ENCODE measurements around the gene RSPH3.
"Not testable (repeated sequence)": the region's sequence is repeated elsewhere in the genome, so short reads cannot be mapped to it uniquely, and the experiment has no call there.

The RSPH3 gene

GRCh38 chr6:158996856-158997255 is 3.1 kb downstream of the RSPH3 start:
- Histone ChIP-seq H3K36me3 (ENCODE audit: insufficient read depth, low read length) (no peaks in the 10 kb centered on the region), H3K27me3 (ENCODE audit: control insufficient read depth, insufficient read depth, low read length) (no peaks in the 10 kb centered on the region), H3K9me3 (replicated peaks; ENCODE audit: low read length) (no peaks in the 10 kb centered on the region), H3K4me2 (ENCODE audit: low read length) (no peak overlapping the region), H3K4me1 (ENCODE audit: control insufficient read depth, insufficient read depth, low read length) (peaks cover 19% of the 10 kb centered on the region), H3K4me3 (ENCODE audit: low read length) (no peak overlapping the region), H3K9ac (ENCODE audit: low read depth, low read length) (no peak overlapping the region)

- Histone ChIP-seq H3K36me3 (ENCODE audit: insufficient read depth, low read length) (peaks cover 2% of the 10 kb centered on the region), H3K4me3 (ENCODE audit: low read length) (no peak overlapping the region), H3K4me1 (ENCODE audit: control insufficient read depth, insufficient read depth, low read length) (peaks cover 4% of the 10 kb centered on the region), H3K4me2 (ENCODE audit: low read length) (no peak overlapping the region), H3K9ac (ENCODE audit: low read depth, low read length) (no peak overlapping the region), H3K9me3 (replicated peaks; ENCODE audit: low read length) (no peaks in the 10 kb centered on the region), H3K27me3 (ENCODE audit: control insufficient read depth, insufficient read depth, low read length) (no peaks in the 10 kb centered on the region)
Measured at GRCh38 chr6:158993639-158994038, 6.4 kb downstream of the RSPH3 start.

DNA sequence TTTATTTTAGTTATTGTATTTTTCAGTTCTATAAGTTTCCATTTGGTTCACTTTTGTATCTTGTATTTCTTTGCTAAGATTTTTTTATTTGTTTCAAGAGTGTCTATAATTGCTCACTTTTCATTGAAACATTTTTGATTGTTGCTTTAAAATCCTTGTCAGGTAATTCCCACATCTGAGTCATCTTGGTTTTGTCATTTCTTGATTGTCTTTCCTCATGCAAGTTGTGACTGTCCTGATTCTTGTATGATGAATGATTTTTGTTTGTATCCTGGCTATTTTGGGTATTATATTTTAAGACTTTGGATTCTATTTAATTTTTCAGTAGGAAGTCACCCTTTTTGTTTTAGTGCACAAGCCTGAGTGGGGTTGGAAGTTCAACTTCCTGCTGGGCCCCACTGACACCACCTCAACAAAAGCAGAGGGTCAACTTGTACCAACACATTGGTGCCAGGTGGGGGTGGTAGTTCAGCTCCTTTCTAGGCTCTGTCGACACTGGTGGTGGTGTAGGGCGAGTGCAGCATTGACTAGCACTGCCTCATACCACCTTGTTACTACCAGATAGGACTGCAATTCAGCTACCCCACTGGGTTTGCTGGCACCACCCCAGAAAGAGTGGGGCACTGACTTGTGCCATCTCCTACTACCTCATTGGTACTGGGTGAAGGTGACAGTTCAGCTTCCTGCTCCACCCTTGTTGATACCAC is 8.8 kb downstream of the RSPH3 start:
- Histone ChIP-seq H3K27me3 (ENCODE audit: control insufficient read depth, insufficient read depth, low read length) (no peaks in the 10 kb centered on the region), H3K9me3 (replicated peaks; ENCODE audit: low read length) (no peaks in the 10 kb centered on the region), H3K4me1 (ENCODE audit: control insufficient read depth, insufficient read depth, low read length) (peaks cover 4% of the 10 kb centered on the region), H3K9ac (ENCODE audit: low read depth, low read length) (no peak overlapping the region), H3K4me3 (ENCODE audit: low read length) (no peak overlapping the region), H3K36me3 (ENCODE audit: insufficient read depth, low read length) (peaks cover 2% of the 10 kb centered on the region), H3K4me2 (ENCODE audit: low read length) (no peak overlapping the region)

- not testable (repeated sequence) for H3K4me3 ChIP-seq (ENCODE audit: low read length); H3K4me2 ChIP-seq (ENCODE audit: low read length); H3K9ac ChIP-seq (ENCODE audit: low read depth, low read length); H3K9me3 ChIP-seq (replicated peaks; ENCODE audit: low read length); H3K4me1 ChIP-seq (ENCODE audit: control insufficient read depth, insufficient read depth, low read length); H3K27me3 ChIP-seq (ENCODE audit: control insufficient read depth, insufficient read depth, low read length); H3K36me3 ChIP-seq (ENCODE audit: insufficient read depth, low read length)
Measured at GRCh38 chr6:158989711-158990110, 10.3 kb downstream of the RSPH3 start.

DNA sequence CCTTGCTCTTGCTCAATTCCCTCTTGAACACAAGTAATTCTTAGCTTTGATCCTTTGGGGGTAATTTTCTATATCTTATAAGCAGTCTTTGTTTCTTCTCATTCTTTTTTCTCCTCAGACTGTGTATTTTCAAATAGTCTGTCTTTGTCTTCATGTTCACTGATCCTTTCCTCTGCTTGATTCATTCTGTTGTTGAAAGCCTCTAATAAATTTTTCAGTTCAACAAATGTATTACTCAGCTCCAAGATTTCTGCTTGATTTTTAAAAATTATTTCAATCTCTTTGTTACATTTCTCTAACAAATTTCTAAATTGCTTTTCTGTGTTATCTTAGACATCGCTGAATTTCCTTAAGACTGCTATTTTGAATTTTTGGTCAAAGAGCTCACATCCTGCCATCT is 11.5 kb downstream of the RSPH3 start:
- H3K4me2 ChIP-seq (ENCODE audit: low read length) = no peak overlapping the region
- no peaks in the 10 kb centered on the region for H3K4me1 ChIP-seq (ENCODE audit: control insufficient read depth, insufficient read depth, low read length)
- H3K4me3 ChIP-seq (ENCODE audit: low read length) = no peak overlapping the region
- H3K36me3 ChIP-seq (ENCODE audit: insufficient read depth, low read length) = peaks cover 2% of the 10 kb centered on the region
- H3K9me3 ChIP-seq (replicated peaks; ENCODE audit: low read length) = no peaks in the 10 kb centered on the region
- no peaks in the 10 kb centered on the region for H3K27me3 ChIP-seq (ENCODE audit: control insufficient read depth, insufficient read depth, low read length)
- no peak overlapping the region for H3K9ac ChIP-seq (ENCODE audit: low read depth, low read length)

- Histone ChIP-seq H3K9me3 (replicated peaks; ENCODE audit: low read length) (no peaks in the 10 kb centered on the region), H3K36me3 (ENCODE audit: insufficient read depth, low read length) (peaks cover 2% of the 10 kb centered on the region), H3K4me1 (ENCODE audit: control insufficient read depth, insufficient read depth, low read length) (no peaks in the 10 kb centered on the region), H3K4me2 (ENCODE audit: low read length) (no peak overlapping the region), H3K4me3 (ENCODE audit: low read length) (no peak overlapping the region), H3K27me3 (ENCODE audit: control insufficient read depth, insufficient read depth, low read length) (no peaks in the 10 kb centered on the region), H3K9ac (ENCODE audit: low read depth, low read length) (no peak overlapping the region)
Measured at GRCh38 chr6:158987657-158988056, 12.3 kb downstream of the RSPH3 start.

DNA sequence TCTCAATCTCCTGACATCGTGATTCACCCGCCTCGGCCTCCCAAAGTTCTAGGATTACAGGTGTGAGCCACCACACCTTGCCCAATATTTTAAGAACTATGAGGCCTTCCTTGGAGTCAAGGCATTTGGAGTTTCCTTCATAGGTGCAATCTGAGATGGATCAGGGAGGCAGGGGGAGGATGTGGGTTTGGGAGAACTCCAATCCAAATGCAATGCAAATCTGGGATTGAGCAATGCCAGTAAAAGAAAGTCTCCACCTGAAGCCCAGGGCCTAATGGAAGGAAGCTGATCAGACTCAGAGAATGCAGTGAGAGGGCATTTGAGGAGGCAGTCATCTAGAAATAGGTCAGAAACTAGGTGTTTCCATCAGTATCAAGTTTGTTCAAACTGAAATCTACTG is 21.2 kb downstream of the RSPH3 start:
- H3K4me3 ChIP-seq (ENCODE audit: low read length) = no peak overlapping the region
- H3K36me3 ChIP-seq (ENCODE audit: insufficient read depth, low read length) = no peaks in the 10 kb centered on the region
- peaks cover 4% of the 10 kb centered on the region for H3K4me1 ChIP-seq (ENCODE audit: control insufficient read depth, insufficient read depth, low read length)
- H3K9ac ChIP-seq (ENCODE audit: low read depth, low read length) = no peak overlapping the region
- no peaks in the 10 kb centered on the region for H3K27me3 ChIP-seq (ENCODE audit: control insufficient read depth, insufficient read depth, low read length)
- H3K4me2 ChIP-seq (ENCODE audit: low read length) = no peak overlapping the region
- no peaks in the 10 kb centered on the region for H3K9me3 ChIP-seq (replicated peaks; ENCODE audit: low read length)

DNA sequence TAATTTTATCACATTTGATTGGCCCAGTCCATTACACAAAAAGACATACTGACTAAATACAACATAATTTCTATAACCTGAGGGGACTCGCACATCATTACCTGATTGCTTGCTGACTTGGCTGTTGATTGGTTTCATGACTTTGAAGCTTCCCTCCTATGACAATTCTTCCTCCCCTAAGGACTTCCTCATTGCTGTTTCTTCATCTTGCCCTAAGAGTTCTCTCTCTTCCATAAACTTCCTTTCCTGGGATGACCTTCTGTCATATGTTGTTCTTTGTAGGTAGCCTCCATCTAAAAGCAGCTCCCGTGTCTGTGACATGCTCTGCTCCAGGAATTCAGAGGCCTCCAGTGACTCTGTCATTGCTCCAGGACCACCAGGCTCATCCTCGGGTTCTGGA is 22.6 kb downstream of the RSPH3 start:
- H3K4me2 ChIP-seq (ENCODE audit: low read length) = no peak overlapping the region

DNA sequence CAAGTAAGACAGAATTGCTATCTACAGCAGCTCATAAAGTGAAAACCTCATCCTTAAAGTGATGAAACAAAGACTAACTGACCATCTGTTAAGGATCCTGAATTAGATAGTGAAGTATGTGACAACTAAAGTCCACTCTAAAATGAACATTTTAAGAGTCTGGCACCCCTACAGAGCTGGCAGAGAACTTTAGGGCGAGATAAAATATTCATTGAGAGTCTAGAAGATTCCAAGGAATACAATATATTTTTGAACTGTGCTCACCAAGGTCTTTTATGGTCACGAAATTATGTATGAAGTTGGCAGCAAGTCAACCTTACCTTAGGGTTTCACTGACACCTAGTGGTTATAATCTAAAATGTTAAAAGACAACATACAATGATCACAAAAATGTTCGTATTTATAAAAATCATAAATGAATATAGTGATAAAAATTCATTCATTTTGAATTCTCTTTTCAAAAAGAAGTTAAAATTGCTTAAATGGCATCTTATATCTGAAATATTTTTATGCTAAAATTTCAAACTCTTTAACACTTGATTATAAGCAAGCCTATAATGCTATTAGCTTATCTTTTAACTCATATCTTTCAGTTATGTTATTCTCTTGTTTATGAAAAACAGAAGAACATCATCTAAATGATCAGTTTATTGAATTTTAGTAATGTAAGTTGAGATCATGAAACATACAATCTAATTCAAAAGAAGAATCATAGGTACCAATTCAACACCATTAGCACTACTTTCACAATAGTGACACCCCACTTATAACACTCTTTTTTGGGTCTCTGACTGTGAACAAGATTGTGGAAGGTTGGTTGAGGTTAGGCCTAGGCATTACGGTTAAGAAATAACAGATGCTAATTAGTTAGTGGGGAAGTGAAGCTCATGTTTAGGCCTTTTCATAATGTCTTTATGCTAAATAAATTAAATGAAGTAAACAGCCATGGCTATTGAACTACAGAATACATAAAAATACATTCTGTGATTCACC is 27.5 kb downstream of the RSPH3 start:
- Histone ChIP-seq H3K4me3 (ENCODE audit: low read length) (no peak overlapping the region), H3K9ac (ENCODE audit: low read depth, low read length) (no peak overlapping the region), H3K9me3 (replicated peaks; ENCODE audit: low read length) (no peaks in the 10 kb centered on the region), H3K27me3 (ENCODE audit: control insufficient read depth, insufficient read depth, low read length) (no peaks in the 10 kb centered on the region), H3K4me2 (ENCODE audit: low read length) (no peak overlapping the region), H3K36me3 (ENCODE audit: insufficient read depth, low read length) (no peaks in the 10 kb centered on the region), H3K4me1 (ENCODE audit: control insufficient read depth, insufficient read depth, low read length) (peaks cover 3% of the 10 kb centered on the region)

More for the DNA sequence above, 22.6 kb downstream of the RSPH3 start:
- H3K4me1 ChIP-seq (ENCODE audit: control insufficient read depth, insufficient read depth, low read length) = peaks cover 4% of the 10 kb centered on the region
- H3K9me3 ChIP-seq (replicated peaks; ENCODE audit: low read length) = no peaks in the 10 kb centered on the region
- H3K36me3 ChIP-seq (ENCODE audit: insufficient read depth, low read length) = no peaks in the 10 kb centered on the region
- no peak overlapping the region for H3K9ac ChIP-seq (ENCODE audit: low read depth, low read length)
- H3K27me3 ChIP-seq (ENCODE audit: control insufficient read depth, insufficient read depth, low read length) = no peaks in the 10 kb centered on the region
- H3K4me3 ChIP-seq (ENCODE audit: low read length) = no peak overlapping the region

GRCh38 chr6:158970640-158971275 is 29.2 kb downstream of the RSPH3 start:
- H3K4me3 ChIP-seq (ENCODE audit: low read length) = no peak overlapping the region
- H3K9me3 ChIP-seq (replicated peaks; ENCODE audit: low read length) = no peaks in the 10 kb centered on the region

DNA sequence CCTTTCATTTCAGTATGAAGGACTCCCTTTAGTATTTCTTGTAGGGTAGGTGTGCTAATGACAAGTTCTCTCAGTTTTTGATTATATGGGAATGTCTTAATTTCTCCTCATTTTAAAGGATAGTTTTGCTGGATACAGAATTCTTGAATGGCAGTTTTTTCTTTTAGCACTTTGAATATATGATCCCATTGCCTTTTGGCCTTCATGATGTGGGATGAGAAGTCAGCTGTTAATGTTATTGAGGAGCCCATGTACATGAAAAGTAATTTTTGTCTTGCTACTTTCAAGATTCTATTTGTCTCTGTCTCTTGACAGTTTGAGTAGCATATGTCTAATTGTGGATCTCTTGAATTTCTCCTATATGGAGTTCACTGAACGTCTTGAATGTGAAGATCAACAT is 30.9 kb downstream of the RSPH3 start:
- no peak overlapping the region for H3K4me2 ChIP-seq (ENCODE audit: low read length)
- H3K9ac ChIP-seq (ENCODE audit: low read depth, low read length) = no peak overlapping the region
- H3K27me3 ChIP-seq (ENCODE audit: control insufficient read depth, insufficient read depth, low read length) = no peaks in the 10 kb centered on the region
- no peaks in the 10 kb centered on the region for H3K9me3 ChIP-seq (replicated peaks; ENCODE audit: low read length)
- no peak overlapping the region for H3K4me3 ChIP-seq (ENCODE audit: low read length)
- no peaks in the 10 kb centered on the region for H3K36me3 ChIP-seq (ENCODE audit: insufficient read depth, low read length)
- peaks cover 3% of the 10 kb centered on the region for H3K4me1 ChIP-seq (ENCODE audit: control insufficient read depth, insufficient read depth, low read length)

More at GRCh38 chr6:158970640-158971275, 29.2 kb downstream of the RSPH3 start:
- H3K27me3 ChIP-seq (ENCODE audit: control insufficient read depth, insufficient read depth, low read length) = no peaks in the 10 kb centered on the region
- H3K9ac ChIP-seq (ENCODE audit: low read depth, low read length) = no peak overlapping the region
- no peak overlapping the region for H3K4me2 ChIP-seq (ENCODE audit: low read length)
- H3K4me1 ChIP-seq (ENCODE audit: control insufficient read depth, insufficient read depth, low read length) = peaks cover 3% of the 10 kb centered on the region
- H3K36me3 ChIP-seq (ENCODE audit: insufficient read depth, low read length) = no peaks in the 10 kb centered on the region
